DND-41 (cell line): ENCODE data around the gene ENAH.

Experiments
- ATAC-seq: fragments of 200-7000 bp; cut with Tn5 transposase; 3 replicates; pipeline ENCODE4 v1.9.1; 2021; ENCODE audit warnings: low read depth; ENCODE audit not compliant: insufficient read depth
- DNase-seq: peaks from one replicate; pipeline ENCODE4 v3.0.0-alpha.2; 2020
- H2AFZ ChIP-seq: 2 replicates; pipeline ENCODE4 v1.6.0; 2012; ENCODE audit warnings: low read depth, low read length
- H3K27ac ChIP-seq: 2 replicates; pipeline ENCODE4 v1.5.1; 2012; ENCODE audit warnings: low read length, inconsistent platforms
- H3K27me3 ChIP-seq: fragments of 200-600 bp; sonication (generic); 2 replicates; pipeline ENCODE4 v1.6.0; 2012; ENCODE audit warnings: low read length, mild to moderate bottlenecking, inconsistent platforms; ENCODE audit not compliant: insufficient read depth, poor library complexity
- H3K36me3 ChIP-seq: 2 replicates; pipeline ENCODE4 v1.5.1; 2012; ENCODE audit warnings: low read length, inconsistent platforms; ENCODE audit not compliant: insufficient read depth
- H3K4me1 ChIP-seq: 2 replicates; pipeline ENCODE4 v1.5.1; 2012; ENCODE audit warnings: mild to moderate bottlenecking, low read length; ENCODE audit not compliant: insufficient read depth
- H3K4me2 ChIP-seq: 2 replicates; pipeline ENCODE4 v1.6.0; 2012; ENCODE audit warnings: mild to moderate bottlenecking, moderate library complexity, low read length, inconsistent platforms; ENCODE audit not compliant: insufficient read depth
- H3K4me3 ChIP-seq, 2 experiments: fragments of 200-600 bp in 1 of 2; shearing (Covaris generic) in 1 of 2; 2 replicates each; pipeline ENCODE4 v1.5.1; 2012 to 2016; ENCODE audit warnings: inconsistent platforms in 2 of 2, low read length in 2 of 2, mild to moderate bottlenecking in 2 of 2, low read depth in 1 of 2, moderate library complexity in 1 of 2
- H3K79me2 ChIP-seq: 2 replicates; pipeline ENCODE4 v1.6.0; 2012; ENCODE audit warnings: low read length, inconsistent platforms; ENCODE audit not compliant: insufficient read depth
- H3K9ac ChIP-seq: 2 replicates; pipeline ENCODE4 v1.6.0; 2012; ENCODE audit warnings: low read depth, mild to moderate bottlenecking, inconsistent platforms, low read length, moderate library complexity
- H3K9me3 ChIP-seq: 2 replicates; pipeline ENCODE4 v1.5.1; 2012; ENCODE audit warnings: low read length, moderate library complexity, mild to moderate bottlenecking, inconsistent platforms; ENCODE audit not compliant: insufficient read depth, severe bottlenecking
- H4K20me1 ChIP-seq: 2 replicates; pipeline ENCODE4 v1.6.0; 2012; ENCODE audit warnings: low read length; ENCODE audit not compliant: insufficient read depth
- CTCF ChIP-seq: IDR thresholded peaks from 2 replicates; pipeline ENCODE4 v1.5.1; 2012; ENCODE audit warnings: borderline replicate concordance, low read length, moderate library complexity, mild to moderate bottlenecking; ENCODE audit not compliant: poor library complexity, severe bottlenecking; ENCODE audit errors: extremely low read depth
- EZH2 ChIP-seq: IDR thresholded peaks from 3 replicates; pipeline ENCODE4 v1.6.1; 2012; ENCODE audit warnings: borderline replicate concordance, low read depth, mild to moderate bottlenecking, moderate library complexity, low read length, inconsistent platforms; ENCODE audit not compliant: severe bottlenecking

The ENAH gene

GRCh38 chr1:225559902-225560301 lies 93.0 kb downstream of the ENAH start:
- H3K9me3 ChIP-seq, result peaks cover 5% of the 10 kb centered on the region
- H3K27me3 ChIP-seq, result no peaks in the 10 kb centered on the region
- no peak for DNase-seq
- H3K27ac ChIP-seq, result no peak overlapping the region
- no peak for TF ChIP-seq CTCF
- no peak for TF ChIP-seq EZH2
- no peaks in the 10 kb centered on the region for H4K20me1 ChIP-seq
- no peaks in the 10 kb centered on the region for H3K36me3 ChIP-seq
- no peaks in the 10 kb centered on the region for H3K79me2 ChIP-seq
- H3K4me3 ChIP-seq, result no peak overlapping the region
- no peak overlapping the region for H3K4me2 ChIP-seq
- H2AFZ ChIP-seq, result no peak overlapping the region
- no peak overlapping the region for H3K9ac ChIP-seq
- no peaks in the 10 kb centered on the region for H3K4me1 ChIP-seq
- no peak for ATAC-seq

GRCh38 chr1:225559326-225559725 lies 93.6 kb downstream of the ENAH start:
- DNase-seq (no peak), ATAC-seq (no peak)
- Histone ChIP-seq H3K27ac (no peak overlapping the region), H3K4me3 (no peak overlapping the region), H3K79me2 (no peaks in the 10 kb centered on the region), H3K9ac (no peak overlapping the region), H3K36me3 (no peaks in the 10 kb centered on the region), H3K9me3 (peaks cover 5% of the 10 kb centered on the region), H3K4me1 (no peaks in the 10 kb centered on the region), H3K27me3 (no peaks in the 10 kb centered on the region), H2AFZ (no peak overlapping the region), H4K20me1 (no peaks in the 10 kb centered on the region), H3K4me2 (no peak overlapping the region)
- TF ChIP-seq CTCF (no peak), EZH2 (no peak)

- peaks cover 5% of the 10 kb centered on the region for H3K9me3 ChIP-seq
- H3K27ac ChIP-seq, result no peak overlapping the region
- ATAC-seq (no peak), DNase-seq (no peak)
- H2AFZ ChIP-seq, result no peak overlapping the region
- H3K36me3 ChIP-seq, result no peaks in the 10 kb centered on the region
- H3K27me3 ChIP-seq, result no peaks in the 10 kb centered on the region
- H3K4me2 ChIP-seq, result no peak overlapping the region
- H3K9ac ChIP-seq, result no peak overlapping the region
- no peaks in the 10 kb centered on the region for H3K4me1 ChIP-seq
- H3K4me3 ChIP-seq, result no peak overlapping the region
- TF ChIP-seq CTCF (no peak), EZH2 (no peak)
- no peaks in the 10 kb centered on the region for H3K79me2 ChIP-seq
- H4K20me1 ChIP-seq, result no peaks in the 10 kb centered on the region
Observed at GRCh38 chr1:225556694-225557093, 96.2 kb downstream of the ENAH start.

- Histone ChIP-seq H3K79me2 (no peaks in the 10 kb centered on the region), H3K4me1 (no peaks in the 10 kb centered on the region), H4K20me1 (no peaks in the 10 kb centered on the region), H3K9me3 (peaks cover 5% of the 10 kb centered on the region), H3K27ac (no peak overlapping the region), H2AFZ (no peak overlapping the region), H3K4me2 (no peak overlapping the region), H3K36me3 (no peaks in the 10 kb centered on the region), H3K4me3 (no peak overlapping the region), H3K9ac (no peak overlapping the region), H3K27me3 (no peaks in the 10 kb centered on the region)
- ATAC-seq (no peak), DNase-seq (no peak)
- TF ChIP-seq EZH2 (no peak), CTCF (no peak)
Observed at GRCh38 chr1:225555821-225556220, 97.1 kb downstream of the ENAH start.
